ENCODE data around the gene CHD1L.
"Not testable (repeated sequence)": the region's sequence is repeated elsewhere in the genome, so short reads cannot be mapped to it uniquely, and the experiment has no call there.

Gene CHD1L

DNA sequence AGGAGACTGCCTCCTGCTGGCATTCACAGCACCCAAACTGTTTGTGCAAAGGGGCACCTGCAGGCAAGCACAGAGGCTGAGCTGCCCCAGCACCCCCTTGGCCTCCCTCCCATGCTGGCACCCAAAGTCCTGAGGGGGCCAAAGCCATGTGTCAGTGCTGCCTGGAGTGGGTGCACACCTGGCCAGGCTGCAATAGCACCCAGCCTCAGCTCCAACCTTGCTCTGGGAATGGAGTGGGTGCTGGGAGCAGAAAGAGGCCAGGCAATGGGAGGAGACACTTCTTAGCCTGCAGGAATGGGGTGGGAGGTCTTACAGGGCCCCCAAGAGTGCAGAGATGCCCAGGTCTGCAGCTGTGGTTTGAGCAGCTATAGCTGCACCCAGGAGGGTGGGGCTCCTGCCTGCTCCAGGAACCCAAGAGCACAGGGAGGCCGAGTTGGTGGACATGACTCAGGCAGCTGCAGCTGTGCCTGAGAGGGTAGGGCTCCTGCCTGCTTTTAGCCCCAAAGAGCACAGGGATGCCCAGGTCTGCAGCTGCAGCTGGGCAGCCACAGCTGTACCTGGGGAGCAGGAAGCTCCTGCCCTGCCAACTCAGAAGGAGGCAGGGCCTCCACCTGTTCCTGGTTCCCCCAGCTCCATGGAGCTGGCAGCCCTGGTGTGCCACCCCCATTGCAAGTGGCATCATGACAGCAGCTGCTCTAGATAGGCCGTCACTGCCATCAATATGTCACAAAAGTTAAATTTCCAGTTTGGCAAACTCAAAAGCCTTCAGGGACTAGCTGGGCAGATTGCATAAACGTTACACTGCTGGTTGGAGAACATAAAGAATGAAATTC is 5.3 kb upstream of the CHD1L start:
- H3K27me3 ChIP-seq (ENCODE audit: control insufficient read depth, insufficient read depth, low read length), result no peaks in the 10 kb centered on the region
- no peak overlapping the region for H3K9ac ChIP-seq
- H3K36me3 ChIP-seq (ENCODE audit: control insufficient read depth, insufficient read depth, low read length), result no peaks in the 10 kb centered on the region
- no peaks in the 10 kb centered on the region for H3K79me2 ChIP-seq
- H3K4me2 ChIP-seq (ENCODE audit: low read length), result no peak overlapping the region
- H3K4me3 ChIP-seq (ENCODE audit: low read depth, low read length), result no peak overlapping the region
- H3K27ac ChIP-seq, result no peak overlapping the region
- H3K9me3 ChIP-seq (ENCODE audit: control insufficient read depth, low read length), result no peaks in the 10 kb centered on the region
- TF ChIP-seq, protein P1, sequence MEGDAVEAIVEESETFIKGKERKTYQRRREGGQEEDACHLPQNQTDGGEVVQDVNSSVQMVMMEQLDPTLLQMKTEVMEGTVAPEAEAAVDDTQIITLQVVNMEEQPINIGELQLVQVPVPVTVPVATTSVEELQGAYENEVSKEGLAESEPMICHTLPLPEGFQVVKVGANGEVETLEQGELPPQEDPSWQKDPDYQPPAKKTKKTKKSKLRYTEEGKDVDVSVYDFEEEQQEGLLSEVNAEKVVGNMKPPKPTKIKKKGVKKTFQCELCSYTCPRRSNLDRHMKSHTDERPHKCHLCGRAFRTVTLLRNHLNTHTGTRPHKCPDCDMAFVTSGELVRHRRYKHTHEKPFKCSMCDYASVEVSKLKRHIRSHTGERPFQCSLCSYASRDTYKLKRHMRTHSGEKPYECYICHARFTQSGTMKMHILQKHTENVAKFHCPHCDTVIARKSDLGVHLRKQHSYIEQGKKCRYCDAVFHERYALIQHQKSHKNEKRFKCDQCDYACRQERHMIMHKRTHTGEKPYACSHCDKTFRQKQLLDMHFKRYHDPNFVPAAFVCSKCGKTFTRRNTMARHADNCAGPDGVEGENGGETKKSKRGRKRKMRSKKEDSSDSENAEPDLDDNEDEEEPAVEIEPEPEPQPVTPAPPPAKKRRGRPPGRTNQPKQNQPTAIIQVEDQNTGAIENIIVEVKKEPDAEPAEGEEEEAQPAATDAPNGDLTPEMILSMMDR (IDR thresholded peaks at IDR 0.05), result no peak
- peaks cover 3% of the 10 kb centered on the region for H3K4me1 ChIP-seq
- H2AFZ ChIP-seq, result no peak overlapping the region

DNA sequence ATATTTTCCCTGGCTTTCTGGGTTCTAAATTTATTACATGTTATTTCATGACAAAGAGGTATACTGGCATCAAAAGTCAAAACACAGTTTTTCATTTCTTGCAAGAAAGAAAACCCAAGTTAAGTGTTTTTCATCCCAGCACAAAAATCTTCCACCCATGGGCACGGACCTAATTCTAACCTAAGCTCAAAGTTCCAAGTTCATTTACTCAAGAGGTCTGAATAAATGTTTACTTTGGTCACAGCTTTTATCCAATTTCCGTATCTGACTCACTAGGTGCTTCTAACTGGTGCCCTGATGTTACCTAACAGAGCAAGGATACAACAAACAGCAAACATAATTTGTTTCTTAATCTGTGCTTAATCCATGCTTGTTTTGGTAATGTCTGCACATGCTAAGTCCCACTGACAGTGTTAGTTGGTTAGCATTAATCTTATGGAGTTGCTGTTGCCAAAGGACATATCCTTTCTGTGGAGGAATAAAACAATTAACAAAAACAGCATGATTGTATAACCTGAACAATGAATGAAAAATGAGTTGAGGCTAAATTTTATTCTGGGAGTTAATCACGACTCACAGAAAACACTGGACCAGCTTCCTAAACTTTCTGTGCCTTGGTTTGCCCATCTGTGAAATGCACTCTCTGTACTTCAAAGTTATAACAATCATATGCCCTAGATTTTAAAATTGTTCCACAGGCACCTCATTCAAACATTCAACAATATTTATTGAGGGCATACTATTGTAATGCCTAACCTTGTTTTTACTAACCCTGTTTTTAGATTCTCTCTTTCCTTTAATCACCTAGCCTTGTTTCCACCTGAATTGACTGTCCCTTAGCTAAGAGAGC is 4.2 kb upstream of the CHD1L start:
- H3K4me1 ChIP-seq, result peaks cover 4% of the 10 kb centered on the region
- H3K9ac ChIP-seq, result no peak overlapping the region
- no peaks in the 10 kb centered on the region for H3K27me3 ChIP-seq (ENCODE audit: control insufficient read depth, insufficient read depth, low read length)
- no peak overlapping the region for H3K27ac ChIP-seq
- H3K9me3 ChIP-seq (ENCODE audit: control insufficient read depth, low read length), result no peaks in the 10 kb centered on the region
- no peak overlapping the region for H3K4me3 ChIP-seq (ENCODE audit: low read depth, low read length)
- TF ChIP-seq, protein P1 (IDR thresholded peaks at IDR 0.05), result no peak
- H3K4me2 ChIP-seq (ENCODE audit: low read length), result no peak overlapping the region
- no peak overlapping the region for H2AFZ ChIP-seq
- H3K79me2 ChIP-seq, result no peaks in the 10 kb centered on the region
- no peaks in the 10 kb centered on the region for H3K36me3 ChIP-seq (ENCODE audit: control insufficient read depth, insufficient read depth, low read length)

DNA sequence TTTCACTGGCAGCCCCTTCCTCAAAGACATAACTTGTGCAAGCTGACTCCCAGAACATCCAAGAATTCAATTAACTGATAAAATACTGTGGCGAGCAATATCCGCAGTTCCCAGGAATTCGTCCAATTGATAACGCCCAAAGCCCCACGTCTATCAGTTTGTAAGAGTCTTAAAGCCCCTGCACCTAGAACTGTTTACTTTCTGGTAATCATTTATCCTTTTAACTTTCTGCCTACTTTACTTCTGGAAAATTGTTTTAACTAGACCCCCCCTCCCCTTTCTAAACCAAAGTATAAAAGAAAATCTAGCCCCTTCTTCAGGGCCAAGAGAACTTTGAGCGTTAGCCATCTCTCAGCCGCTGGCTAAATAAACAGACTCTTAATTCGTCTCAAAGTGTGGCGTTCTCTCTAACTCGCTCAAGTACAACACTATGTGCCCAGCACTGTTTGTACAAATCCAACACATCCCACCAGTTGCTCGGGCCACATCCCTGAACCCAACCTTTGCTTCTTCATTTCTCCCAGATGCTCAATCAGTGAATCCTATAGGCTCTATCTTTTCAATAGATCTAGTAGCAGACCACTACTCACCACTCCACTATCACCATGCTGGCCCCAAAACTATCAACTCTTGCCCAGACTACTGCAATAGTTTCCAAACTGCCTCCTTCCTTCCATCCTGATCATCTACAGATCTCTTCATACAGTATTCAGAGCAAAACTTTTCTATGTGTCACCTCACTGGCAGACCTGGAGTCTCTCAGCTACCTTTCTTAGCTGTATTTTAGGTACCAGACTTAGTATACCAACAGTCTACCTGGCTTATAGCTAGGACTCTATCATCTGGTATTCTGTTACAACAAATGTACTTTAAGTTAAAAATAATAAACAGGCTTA is 3.3 kb upstream of the CHD1L start:
- Histone ChIP-seq H3K4me2 (ENCODE audit: low read length) (no peak overlapping the region), H3K9ac (no peak overlapping the region), H3K9me3 (ENCODE audit: control insufficient read depth, low read length) (no peaks in the 10 kb centered on the region), H3K36me3 (ENCODE audit: control insufficient read depth, insufficient read depth, low read length) (no peaks in the 10 kb centered on the region), H3K27me3 (ENCODE audit: control insufficient read depth, insufficient read depth, low read length) (no peaks in the 10 kb centered on the region), H3K79me2 (no peaks in the 10 kb centered on the region), H3K4me3 (ENCODE audit: low read depth, low read length) (no peak overlapping the region), H2AFZ (no peak overlapping the region), H3K27ac (no peak overlapping the region), H3K4me1 (peaks cover 4% of the 10 kb centered on the region)
- TF ChIP-seq, protein P1 (IDR thresholded peaks at IDR 0.05), result no peak

DNA sequence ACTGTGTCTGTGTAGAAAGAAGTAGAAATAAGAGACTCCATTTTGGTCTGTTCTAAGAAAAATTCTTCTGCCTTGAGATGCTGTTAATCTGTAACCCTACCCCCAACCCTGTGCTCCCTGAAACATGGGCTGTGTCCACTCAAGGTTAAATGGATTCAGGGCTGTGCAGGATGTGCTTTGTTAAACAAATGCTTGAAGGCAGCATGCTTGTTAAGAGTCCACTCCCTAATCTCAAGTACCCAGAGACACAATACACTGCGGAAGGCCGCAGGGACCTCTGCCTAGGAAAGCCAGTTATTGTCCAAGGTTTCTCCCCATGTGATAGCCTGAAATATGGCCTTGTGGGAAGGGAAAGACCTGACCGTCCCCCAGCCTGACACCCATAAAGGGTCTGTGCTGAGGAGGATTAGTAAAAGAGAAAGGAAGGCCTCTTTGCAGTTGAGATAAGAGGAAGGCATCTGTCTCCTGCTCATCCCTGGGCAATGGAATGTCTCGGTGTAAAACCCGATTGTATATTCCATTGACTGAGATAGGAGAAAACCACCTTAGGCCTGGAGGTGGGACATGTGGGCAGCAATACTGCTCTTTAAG is 2.3 kb upstream of the CHD1L start:
- not testable (repeated sequence) for H3K9ac ChIP-seq; H3K79me2 ChIP-seq; H3K4me2 ChIP-seq (ENCODE audit: low read length); H2AFZ ChIP-seq; H3K27ac ChIP-seq; H3K4me3 ChIP-seq (ENCODE audit: low read depth, low read length); H3K36me3 ChIP-seq (ENCODE audit: control insufficient read depth, insufficient read depth, low read length); H3K4me1 ChIP-seq; H3K9me3 ChIP-seq (ENCODE audit: control insufficient read depth, low read length); H3K27me3 ChIP-seq (ENCODE audit: control insufficient read depth, insufficient read depth, low read length)
